Measurements from ENCODE around the gene KATNBL1. TPM values are rescaled to one million over a fixed set of nuclear protein-coding genes. Genes with fewer than 3 reads are reported as not detected.

The KATNBL1 gene, protein sequence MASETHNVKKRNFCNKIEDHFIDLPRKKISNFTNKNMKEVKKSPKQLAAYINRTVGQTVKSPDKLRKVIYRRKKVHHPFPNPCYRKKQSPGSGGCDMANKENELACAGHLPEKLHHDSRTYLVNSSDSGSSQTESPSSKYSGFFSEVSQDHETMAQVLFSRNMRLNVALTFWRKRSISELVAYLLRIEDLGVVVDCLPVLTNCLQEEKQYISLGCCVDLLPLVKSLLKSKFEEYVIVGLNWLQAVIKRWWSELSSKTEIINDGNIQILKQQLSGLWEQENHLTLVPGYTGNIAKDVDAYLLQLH
- 107 TPM for polyA plus RNA-seq (ENCODE audit: insufficient read length)

- peak; percentile 96 for DNase-seq
Measured at GRCh38 chr15:34209421-34210282, at the start of gene KATNBL1. Gene KATNBL1, minus strand, starts transcription at chr15:34210096. Its CDS starts 46,420 bp downstream, at chr15:34163676.

- no peak for DNase-seq
Measured at GRCh38 chr15:34259566-34259965, 49.7 kb upstream of the KATNBL1 start.

GRCh38 chr15:34258151-34258550 lies 48.3 kb upstream of the KATNBL1 start:
- no peak for DNase-seq

- DNase-seq, result no peak
Measured at GRCh38 chr15:34252545-34252944, 42.6 kb upstream of the KATNBL1 start.

DNA sequence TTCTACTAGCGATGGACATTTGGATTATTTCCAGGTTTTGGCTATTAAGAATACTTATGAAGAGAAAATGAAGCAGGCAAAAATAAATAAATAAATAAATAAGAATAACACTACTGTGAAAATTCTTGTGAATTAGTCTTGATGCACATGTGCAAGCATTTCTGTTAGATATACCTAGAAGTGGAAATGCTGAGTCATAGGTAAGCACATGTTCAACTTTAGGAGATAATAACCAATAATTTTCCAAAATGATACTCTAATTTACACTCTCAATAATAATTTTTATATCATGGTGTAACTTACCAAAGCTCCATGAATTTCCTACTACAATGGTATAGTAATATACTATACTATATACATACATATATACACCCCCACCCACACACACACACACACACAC lies 38.3 kb upstream of the KATNBL1 start:
- no peak for DNase-seq

GRCh38 chr15:34246276-34246976 lies 36.5 kb upstream of the KATNBL1 start:
- no peak for DNase-seq

- no peak for DNase-seq
Measured at GRCh38 chr15:34243226-34243625, 33.3 kb upstream of the KATNBL1 start.

DNA sequence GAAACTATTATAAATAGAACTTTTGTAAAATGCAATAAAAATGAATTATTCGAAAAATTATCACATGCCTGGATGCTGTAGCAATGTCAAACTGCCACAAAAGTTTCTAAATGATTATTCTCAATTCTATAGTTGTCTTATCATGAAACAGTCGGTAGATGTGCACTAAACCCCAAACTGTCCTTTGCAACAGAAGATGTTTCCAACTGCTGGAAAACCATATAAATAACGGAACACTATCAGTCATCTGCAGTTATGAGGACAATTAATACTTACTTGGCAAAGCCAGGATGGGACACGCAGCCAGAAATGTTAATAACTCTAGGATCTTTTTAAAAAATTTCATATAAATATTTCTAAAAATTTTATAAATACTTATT lies 32.4 kb upstream of the KATNBL1 start:
- DNase-seq, result no peak

DNA sequence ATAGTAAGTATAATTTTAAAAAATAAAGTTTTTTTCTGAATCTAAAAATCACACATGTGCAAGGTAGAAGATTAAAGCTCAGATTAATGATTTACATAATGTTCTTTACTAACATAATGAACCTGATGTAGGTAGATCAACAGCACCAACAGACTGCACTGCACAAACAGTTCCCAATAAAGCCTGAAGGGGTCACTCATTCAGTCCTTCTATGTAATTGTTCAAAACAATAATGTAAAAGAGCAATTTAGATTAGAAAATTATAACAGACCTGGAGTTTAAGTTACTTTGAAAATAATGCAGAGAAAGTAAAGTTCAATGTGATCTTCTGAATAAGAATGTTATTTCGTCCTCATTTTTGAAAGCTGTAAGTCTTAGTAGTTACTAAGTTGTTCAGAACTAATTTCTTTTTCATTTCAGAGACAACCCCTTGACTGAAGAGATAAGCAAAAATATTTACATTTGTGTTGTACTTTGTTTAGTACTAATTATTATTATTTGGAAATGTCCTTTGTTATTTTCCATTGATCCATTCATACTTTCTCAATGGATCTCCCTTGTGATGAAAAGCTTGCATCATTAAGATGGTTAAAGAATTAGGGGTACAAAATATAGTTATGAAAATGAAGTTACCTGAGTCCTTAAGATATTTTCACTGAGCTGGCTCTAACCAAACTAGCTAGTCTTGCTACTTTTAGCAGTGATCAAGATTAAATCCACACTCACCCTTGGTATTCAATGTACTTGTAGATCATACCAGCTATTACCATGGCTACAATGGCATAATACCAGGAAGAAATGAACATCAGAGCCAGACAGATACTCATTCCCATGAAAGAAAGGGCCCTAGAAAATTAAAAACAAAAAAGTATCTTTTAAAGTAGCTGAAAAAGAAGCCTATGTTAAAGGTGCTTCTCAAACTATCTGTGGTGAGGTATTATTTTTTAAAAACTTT lies 31.8 kb upstream of the KATNBL1 start:
- no peak for DNase-seq

GRCh38 chr15:34240537-34240936 lies 30.6 kb upstream of the KATNBL1 start:
- DNase-seq, result no peak

DNA sequence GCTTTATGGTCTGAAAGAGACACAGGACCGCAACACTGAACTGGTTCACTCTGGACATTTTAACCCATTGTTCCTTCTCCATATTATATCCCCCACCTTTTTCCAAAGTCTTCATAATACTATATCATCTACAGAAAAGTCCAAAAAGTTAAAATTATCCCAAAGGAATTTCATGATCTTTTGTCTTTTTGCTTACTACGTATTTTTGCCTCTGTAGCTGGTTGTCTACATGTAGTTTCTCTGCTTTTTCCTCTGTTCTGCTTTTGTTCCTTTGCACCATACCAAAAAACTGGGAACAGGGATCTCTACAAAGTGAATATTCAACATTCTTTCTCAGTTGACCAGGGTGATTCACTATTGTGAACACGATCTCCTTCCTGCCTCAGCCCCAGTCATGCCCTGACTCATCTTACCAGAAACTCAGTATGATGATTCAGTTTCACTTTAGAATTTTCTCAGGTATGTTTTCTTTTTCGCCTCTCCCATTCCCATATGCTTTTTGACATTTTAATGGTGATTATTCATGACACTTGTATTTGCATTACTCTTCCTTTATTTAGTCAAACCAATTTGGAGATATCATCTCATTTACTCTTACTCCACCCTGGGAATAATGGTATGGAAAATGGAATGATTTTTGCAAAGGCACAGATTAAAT lies 29.4 kb upstream of the KATNBL1 start:
- no peak for DNase-seq

DNA sequence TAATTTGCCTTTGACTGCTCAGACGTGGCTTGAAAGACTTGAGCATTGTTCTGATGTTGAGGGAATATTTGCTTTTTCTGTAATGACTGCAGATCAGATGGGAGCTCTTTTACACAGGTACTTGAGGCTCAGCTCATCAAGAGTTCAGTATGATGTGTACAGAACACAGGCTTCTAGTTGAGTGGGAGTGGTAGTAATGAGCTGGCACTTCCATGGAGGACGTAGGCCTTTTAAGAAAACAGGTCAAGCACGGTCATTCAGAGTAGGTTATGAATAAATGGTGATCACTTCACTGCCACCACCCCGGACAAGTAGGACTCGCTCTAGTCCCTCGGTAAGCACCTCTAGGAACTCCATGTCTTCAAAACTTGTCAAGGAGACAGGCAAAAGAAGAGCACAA lies 23.7 kb upstream of the KATNBL1 start:
- no peak for DNase-seq

DNA sequence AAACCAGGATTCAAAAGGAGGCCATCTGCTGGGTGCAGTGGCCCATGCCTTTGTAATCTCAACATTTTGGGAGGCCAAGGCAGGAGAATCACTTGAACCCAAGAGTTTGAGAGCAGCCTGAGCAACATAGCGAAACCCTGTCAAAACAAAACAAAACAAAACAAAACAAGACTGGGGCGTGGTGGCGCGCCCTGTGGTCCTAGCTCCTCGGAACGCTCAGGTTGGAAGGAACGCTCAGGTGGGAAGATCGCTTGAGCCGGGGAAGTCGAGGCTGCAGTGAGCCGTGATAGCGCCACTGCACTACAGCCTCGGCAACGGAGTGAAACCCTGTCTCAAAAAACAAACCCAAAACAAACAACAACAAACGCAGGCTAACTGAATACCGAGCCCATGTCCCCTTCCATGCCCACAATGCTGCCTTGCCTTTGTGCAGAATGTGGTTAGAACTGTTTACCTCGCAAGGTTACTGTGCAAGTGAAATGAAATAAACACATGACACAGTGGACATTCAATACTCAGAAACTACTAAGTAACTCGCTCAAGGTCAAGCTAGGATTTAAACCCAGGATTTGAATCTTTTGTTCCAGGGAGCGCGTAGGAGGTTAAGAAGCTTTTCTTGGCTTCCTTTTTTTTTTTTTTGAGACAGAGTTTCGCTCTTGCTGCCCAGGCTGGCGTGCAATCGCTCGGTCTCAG lies 14.2 kb upstream of the KATNBL1 start:
- no peak for DNase-seq

DNA sequence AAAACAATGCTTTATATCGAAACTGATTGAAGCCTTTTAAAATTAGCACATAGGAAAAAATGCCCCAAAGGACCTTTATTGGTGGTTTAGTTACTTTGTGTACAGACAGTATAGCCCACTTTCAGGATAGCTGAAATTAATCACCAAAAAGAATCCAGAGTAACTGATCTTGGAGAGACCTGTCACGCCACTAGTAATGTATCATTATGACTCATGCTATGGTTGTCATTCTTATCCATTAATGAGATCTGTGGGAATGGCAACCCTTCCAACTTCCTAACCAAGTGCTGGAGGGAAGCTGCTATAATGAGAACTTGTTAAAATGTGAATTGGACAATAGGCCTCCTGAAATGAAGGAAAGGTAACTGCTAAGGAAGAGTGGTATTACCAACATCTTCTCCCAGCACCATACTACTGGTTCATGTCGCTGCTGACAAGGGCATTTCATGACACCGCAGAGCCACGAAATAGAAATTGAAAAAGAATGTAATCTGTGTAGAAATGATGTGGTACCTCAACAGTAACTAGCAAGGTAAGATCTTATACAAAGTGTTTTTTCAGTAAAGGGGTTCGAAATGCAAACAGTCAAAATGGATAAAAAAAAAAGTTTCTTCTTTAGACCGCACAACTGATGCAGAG lies 7.8 kb upstream of the KATNBL1 start:
- DNase-seq, result no peak

DNA sequence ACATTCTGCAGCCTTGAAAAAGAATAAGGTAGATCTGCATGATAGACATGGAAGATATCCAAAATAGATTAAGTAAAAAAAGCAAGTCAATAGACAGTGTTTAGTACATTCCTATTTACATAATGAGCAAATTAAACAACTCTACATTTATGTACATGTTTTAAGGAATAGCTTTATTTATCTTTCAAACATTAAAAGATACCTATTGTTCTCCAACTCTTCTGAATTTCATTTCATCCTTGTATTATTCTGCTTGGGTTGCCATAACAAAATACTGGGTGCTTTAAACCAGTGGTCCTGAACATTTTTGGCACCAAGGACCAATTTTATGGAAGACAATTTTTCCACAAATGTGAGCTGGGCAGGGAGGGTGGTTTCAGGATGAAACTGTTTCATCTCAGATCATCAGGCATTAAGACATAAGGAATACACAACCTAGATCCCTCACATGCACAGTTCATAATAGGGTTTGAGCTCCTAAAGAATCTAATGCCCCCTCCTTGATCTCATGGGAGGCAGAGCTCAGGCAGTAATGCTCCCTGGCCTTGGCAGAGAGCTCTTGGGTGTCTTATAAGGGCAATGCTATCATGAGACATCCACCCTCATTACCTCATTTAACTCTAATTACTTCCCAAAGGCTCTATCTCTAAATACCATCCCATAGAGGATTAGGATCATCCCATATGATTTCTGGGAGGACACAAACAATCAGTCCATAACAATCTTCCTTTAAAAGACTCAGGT lies 6.8 kb upstream of the KATNBL1 start:
- DNase-seq, result no peak

DNA sequence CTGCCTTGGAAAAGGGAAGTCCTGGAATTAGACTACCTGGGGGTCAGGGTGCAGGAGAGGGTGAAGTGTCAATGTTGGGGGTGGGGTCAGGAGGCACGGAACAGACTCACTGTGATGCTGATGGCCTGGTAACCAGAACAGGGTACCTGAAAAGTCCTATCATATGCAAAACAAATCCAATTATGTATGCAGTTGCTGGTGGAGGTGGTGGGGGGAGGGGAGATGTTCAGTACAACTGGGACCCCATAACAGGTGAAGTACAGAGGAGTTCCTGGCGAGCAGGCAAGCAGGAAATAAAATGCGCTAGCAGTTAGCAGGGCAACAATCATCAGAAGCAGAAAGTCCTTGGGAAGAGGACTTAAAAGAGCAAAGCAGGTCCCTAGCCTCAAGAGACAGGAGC lies 4.2 kb upstream of the KATNBL1 start:
- no peak for DNase-seq

DNA sequence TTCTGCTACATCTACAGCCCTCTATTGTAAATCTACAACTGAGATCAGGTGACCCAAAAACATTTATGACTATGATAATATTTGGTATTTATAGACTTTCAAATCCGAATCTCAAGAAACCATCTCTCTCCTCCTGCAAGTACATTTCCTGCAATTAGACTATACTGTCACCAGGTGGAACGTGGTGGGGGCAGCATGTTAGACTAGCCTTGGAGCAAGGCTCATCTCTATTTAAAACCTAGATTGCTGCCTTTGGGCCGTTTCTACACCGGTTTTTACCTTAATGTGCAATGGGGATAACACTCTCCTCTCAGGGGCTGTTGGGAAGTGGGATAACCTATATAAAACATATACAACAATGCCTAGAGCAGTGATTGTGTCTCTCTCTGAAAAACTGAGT lies 3.8 kb upstream of the KATNBL1 start:
- DNase-seq, result no peak

GRCh38 chr15:34206011-34206410 lies 3.9 kb downstream of the KATNBL1 start:
- DNase-seq, result no peak

DNA sequence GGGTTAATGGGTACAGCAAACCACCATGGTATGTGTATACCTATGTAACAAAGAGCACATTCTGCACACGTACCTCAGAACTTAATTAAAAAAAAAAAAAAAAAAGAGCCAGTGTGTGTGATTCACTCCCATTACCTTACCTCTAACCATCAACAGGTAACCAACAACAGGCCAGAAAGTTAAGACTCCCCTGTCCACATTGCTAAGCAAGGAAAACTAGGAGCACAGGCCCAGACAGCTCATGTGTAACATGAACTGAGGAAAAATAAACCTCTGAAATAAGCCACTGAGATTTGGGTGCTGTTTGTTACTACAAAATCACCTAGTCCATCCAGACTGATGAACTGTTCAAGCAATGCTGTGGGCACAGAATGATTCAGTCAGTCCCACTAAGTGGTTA lies 6.0 kb downstream of the KATNBL1 start:
- DNase-seq, result no peak

GRCh38 chr15:34203305-34203704 lies 6.6 kb downstream of the KATNBL1 start:
- DNase-seq, result no peak

Measured in hindlimb muscle (tissue), 1 donor.